SK-N-SH treated with all-trans-retinoic acid at 6 μM for 48 hours (cell line): ENCODE data around the gene DDX10.

ENCODE experiments used
- ATAC-seq: fragments of 200-7000 bp; cut with Tn5 transposase; 3 replicates; pipeline ENCODE4 v1.9.1; 2020; ENCODE audit warnings: mild to moderate bottlenecking, moderate library complexity
- ARNTL ChIP-seq: fragments of 450-650 bp; formaldehyde crosslinking; IDR thresholded peaks from 2 replicates; pipeline ENCODE4 v1.5.0; 2020; ENCODE audit warnings: low read depth, mild to moderate bottlenecking, moderate library complexity, borderline replicate concordance
- BACH2 ChIP-seq: fragments of 250-450 bp; sonication (Bioruptor Pico); IDR thresholded peaks from 2 replicates; pipeline ENCODE4 v1.9.0; 2021; ENCODE audit warnings: mild to moderate bottlenecking, borderline replicate concordance
- CREB5 ChIP-seq: fragments of 250-450 bp; sonication (Bioruptor Pico); IDR thresholded peaks from 2 replicates; pipeline ENCODE4 v1.5.1; 2020; ENCODE audit warnings: low read depth, mild to moderate bottlenecking, moderate library complexity
- CSRNP3 ChIP-seq: fragments of 250-450 bp; sonication (Bioruptor Pico); IDR thresholded peaks from 2 replicates; pipeline ENCODE4 v1.5.1; 2021; ENCODE audit warnings: mild to moderate bottlenecking, moderate library complexity
- ESRRG ChIP-seq: fragments of 250-450 bp; sonication (Bioruptor Pico); IDR thresholded peaks from 2 replicates; pipeline ENCODE4 v1.6.1; 2021; ENCODE audit warnings: mild to moderate bottlenecking
- GLIS3 ChIP-seq: fragments of 250-450 bp; sonication (Bioruptor Pico); IDR thresholded peaks from 2 replicates; pipeline ENCODE4 v1.5.0; 2020; ENCODE audit warnings: mild to moderate bottlenecking, moderate library complexity
- OSR1 ChIP-seq: fragments of 250-450 bp; sonication (Bioruptor Pico); IDR thresholded peaks from 2 replicates; pipeline ENCODE4 v1.8.0; 2022; ENCODE audit warnings: moderate library complexity, mild to moderate bottlenecking, inconsistent platforms
- PATZ1 ChIP-seq: fragments of 250-450 bp; sonication (Bioruptor Pico); IDR thresholded peaks from 2 replicates; pipeline ENCODE4 v1.8.0; 2020; ENCODE audit warnings: mild to moderate bottlenecking, moderate library complexity, borderline replicate concordance
- PPARA ChIP-seq: fragments of 250-450 bp; sonication (Bioruptor Pico); IDR thresholded peaks from 2 replicates; pipeline ENCODE4 v1.5.0; 2020; ENCODE audit warnings: mild to moderate bottlenecking, borderline replicate concordance
- SNAI2 ChIP-seq: fragments of 250-450 bp; sonication (Bioruptor Pico); IDR thresholded peaks from 2 replicates; pipeline ENCODE4 v1.5.0; 2020; ENCODE audit warnings: mild to moderate bottlenecking, moderate library complexity
- TOX ChIP-seq: fragments of 250-450 bp; sonication (Bioruptor Pico); IDR thresholded peaks from 2 replicates; pipeline ENCODE4 v1.8.0; 2021; ENCODE audit warnings: mild to moderate bottlenecking, moderate library complexity, borderline replicate concordance
- TSHZ2 ChIP-seq: fragments of 250-450 bp; sonication (Bioruptor Pico); IDR thresholded peaks from 2 replicates; pipeline ENCODE4 v1.5.0; 2020; ENCODE audit warnings: mild to moderate bottlenecking, moderate library complexity
- ZC3H10 ChIP-seq: fragments of 250-450 bp; sonication (Bioruptor Pico); IDR thresholded peaks from 2 replicates; pipeline ENCODE4 v1.5.1; 2021; ENCODE audit warnings: mild to moderate bottlenecking, moderate library complexity
- ZFP3 ChIP-seq: fragments of 250-450 bp; sonication (Bioruptor Pico); IDR thresholded peaks from 2 replicates; pipeline ENCODE4 v1.5.0; 2020; ENCODE audit warnings: mild to moderate bottlenecking, moderate library complexity
- ZFP30 ChIP-seq: fragments of 450-650 bp; formaldehyde crosslinking; IDR thresholded peaks from 2 replicates; pipeline ENCODE4 v1.5.0; 2022; ENCODE audit warnings: mild to moderate bottlenecking, moderate library complexity
- ZNF565 ChIP-seq: fragments of 450-650 bp; formaldehyde crosslinking; conservative IDR thresholded peaks from 2 replicates; pipeline ENCODE4 v1.5.0; 2020; ENCODE audit warnings: low read depth, mild to moderate bottlenecking, moderate library complexity
- ZNF70 ChIP-seq: fragments of 450-650 bp; formaldehyde crosslinking; IDR thresholded peaks from 2 replicates; pipeline ENCODE4 v1.5.0; 2020; ENCODE audit warnings: mild to moderate bottlenecking, moderate library complexity
- ZNF8 ChIP-seq: fragments of 450-650 bp; formaldehyde crosslinking; IDR thresholded peaks from 2 replicates; pipeline ENCODE4 v1.5.0; 2020; ENCODE audit warnings: mild to moderate bottlenecking, moderate library complexity

Gene DDX10

GRCh38 chr11:108663154-108663877 lies 1.6 kb upstream of the DDX10 start:
- ATAC-seq: no peak
- TF ChIP-seq SNAI2 (CRISPR knock-in tag): no peak
- no peak for TF ChIP-seq GLIS3 (CRISPR knock-in tag)
- no peak for TF ChIP-seq ZNF8 (CRISPR knock-in tag)
- TF ChIP-seq ZNF70 (CRISPR knock-in tag): no peak
- TF ChIP-seq CREB5 (CRISPR knock-in tag): no peak
- TF ChIP-seq TSHZ2 (CRISPR knock-in tag): no peak
- TF ChIP-seq, all 23 proteins: peak for 0

- TF ChIP-seq ZFP30 (CRISPR knock-in tag): no peak
- no peak for TF ChIP-seq SNAI2 (CRISPR knock-in tag)
- TF ChIP-seq ESRRG: no peak
- TF ChIP-seq CSRNP3 (CRISPR knock-in tag): no peak
- TF ChIP-seq OSR1: no peak
- no peak for TF ChIP-seq PPARA
- no peak for TF ChIP-seq TOX
- ATAC-seq: no peak
Measured at GRCh38 chr11:108666373-108666772, 1.5 kb downstream of the DDX10 start.

- TF ChIP-seq CSRNP3 (CRISPR knock-in tag): no peak
- TF ChIP-seq BACH2: no peak
- no peak for TF ChIP-seq ZFP3 (CRISPR knock-in tag)
- TF ChIP-seq OSR1: no peak
- no peak for TF ChIP-seq ZC3H10 (CRISPR knock-in tag)
- no peak for TF ChIP-seq GLIS3 (CRISPR knock-in tag)
- TF ChIP-seq ZNF565 (CRISPR knock-in tag): no peak
- no peak for TF ChIP-seq TOX
- TF ChIP-seq ZNF70 (CRISPR knock-in tag): no peak
- no peak for TF ChIP-seq ARNTL (CRISPR knock-in tag)
- TF ChIP-seq PPARA: no peak
- no peak for TF ChIP-seq ZNF8 (CRISPR knock-in tag)
- TF ChIP-seq CREB5 (CRISPR knock-in tag): no peak
- TF ChIP-seq ESRRG: no peak
- no peak for TF ChIP-seq PATZ1 (CRISPR knock-in tag)
- no peak for ATAC-seq
Measured at GRCh38 chr11:108669286-108669685, 4.4 kb downstream of the DDX10 start.
